ENCODE data around the gene KCTD21. TPM values are rescaled to one million over a fixed set of nuclear protein-coding genes. Genes with fewer than 3 reads are reported as not detected.

KCTD21 gene
- total and polyA plus RNA-seq, 2 of the 4 experiments (the other 2 are of a cell fraction), result 12.2 to 12.5 TPM

- peaks cover 12% of the 10 kb centered on the region for H3K9me1 ChIP-seq (ENCODE audit: insufficient read depth, low read length)
- H3K9me3 ChIP-seq (ENCODE audit: control insufficient read depth, insufficient read depth, low read length), result no peaks in the 10 kb centered on the region
- no peak overlapping the region for H2BK20ac ChIP-seq (ENCODE audit: low read depth, low read length)
- no peak overlapping the region for H3K27ac ChIP-seq (ENCODE audit: insufficient read depth, low read length)
- H3K27me3 ChIP-seq (ENCODE audit: control insufficient read depth, insufficient read depth, low read length), result no peaks in the 10 kb centered on the region
- ChIA-PET POLR2A (ENCODE audit: unreplicated experiment) (no interaction called here), CTCF (no interaction called here)
- H3K4me2 ChIP-seq (ENCODE audit: low read depth, low read length), result no peak overlapping the region
- no peak overlapping the region for H2AK5ac ChIP-seq (ENCODE audit: low read depth, low read length)
- H3K4me3 ChIP-seq (ENCODE audit: insufficient read depth, low read depth, low read length), result no peak overlapping the region
- no peak overlapping the region for H3K4ac ChIP-seq (ENCODE audit: low read depth, low read length)
- ATAC-seq (ENCODE audit: low read depth) (no peak), DNase-seq (no peak)
- H3K14ac ChIP-seq (replicated peaks; ENCODE audit: low read depth, low read length), result no peak overlapping the region
- dilution Hi-C loops (cut with HindIII; ENCODE audit: low sequenced_read_pairs, unreplicated experiment), result no loop called here
- no peak overlapping the region for H3K9ac ChIP-seq (ENCODE audit: low read depth, low read length)
- no peak overlapping the region for H4K91ac ChIP-seq (ENCODE audit: insufficient read depth, low read depth, low read length)
- H2BK15ac ChIP-seq (ENCODE audit: low read depth, low read length), result no peak overlapping the region
- intact Hi-C loops (cut with micrococcal nuclease), result no loop called here
- no peak overlapping the region for H4K8ac ChIP-seq (ENCODE audit: low read depth in 2 of 2, low read length in 2 of 2)
- no peak for TF ChIP-seq MAZ (IDR thresholded peaks at IDR 0.05; ENCODE audit: borderline replicate concordance, low read depth, low read length)
- TF ChIP-seq USF2 (IDR thresholded peaks at IDR 0.05; ENCODE audit: low read depth, low read length), result no peak
- TF ChIP-seq MAFK (IDR thresholded peaks at IDR 0.05; ENCODE audit: low read depth, low read length), result no peak
- no peak for TF ChIP-seq RFX5 (IDR thresholded peaks at IDR 0.05; ENCODE audit: low read depth, low read length)
- no peak for TF ChIP-seq RCOR1 (IDR thresholded peaks at IDR 0.05; ENCODE audit: insufficient replicate concordance, low read length)
- TF ChIP-seq CTCF (conservative IDR thresholded peaks at IDR 0.05; ENCODE audit: low read depth, low read length), result no peak
- TF ChIP-seq BHLHE40 (IDR thresholded peaks at IDR 0.05; ENCODE audit: low read depth, low read length), result no peak
- no peak for TF ChIP-seq CEBPB (IDR thresholded peaks at IDR 0.05; ENCODE audit: low read depth, low read length)
- no peak for TF ChIP-seq CHD1 (IDR thresholded peaks at IDR 0.05; ENCODE audit: low read depth, low read length)
- TF ChIP-seq RAD21 (IDR thresholded peaks at IDR 0.05; ENCODE audit: low read length), result no peak
- TF ChIP-seq SMC3 (IDR thresholded peaks at IDR 0.05; ENCODE audit: low read depth, low read length), result no peak
- no peak for TF ChIP-seq ELK1 (IDR thresholded peaks at IDR 0.05; ENCODE audit: borderline replicate concordance, low read depth, low read length)
- no peak for TF ChIP-seq MXI1 (IDR thresholded peaks at IDR 0.05; ENCODE audit: borderline replicate concordance, low read depth, low read length)
- no peak for TF ChIP-seq FOS (IDR thresholded peaks at IDR 0.05; ENCODE audit: low read depth, low read length)
- no peak for TF ChIP-seq POLR2A (IDR thresholded peaks at IDR 0.05; ENCODE audit: low read depth, low read length)
- no peak for TF ChIP-seq NFE2L2 (IDR thresholded peaks at IDR 0.05; ENCODE audit: low read depth, low read length)
- H2BK5ac ChIP-seq (ENCODE audit: low read depth, low read length, poor library complexity, severe bottlenecking), result no peak overlapping the region
- no peak overlapping the region for H2BK120ac ChIP-seq (ENCODE audit: low read depth, low read length)
- H3K18ac ChIP-seq (ENCODE audit: low read depth, low read length), result no peak overlapping the region
- no CpG with 5 or more reads among the region's 4 CpGs for WGBS, 2 experiments (ENCODE audit: extremely low coverage in 2 of 2, insufficient read length in 1 of 2)
- BruUV-seq (replicated peaks), result no TSS peak
- no peak overlapping the region for H3K56ac ChIP-seq (ENCODE audit: extremely low read depth, insufficient read depth, low read length)
- H3K23ac ChIP-seq (ENCODE audit: low read depth, low read length), result no peak overlapping the region
- peaks cover 19 to 75% of the 10 kb centered on the region in 2 experiments for H3K79me1 ChIP-seq (ENCODE audit: low read depth in 1 of 2, low read length in 2 of 2)
- H4K20me1 ChIP-seq (ENCODE audit: insufficient read depth, low read length), result peaks cover 5% of the 10 kb centered on the region
- no peak overlapping the region for H4K5ac ChIP-seq (ENCODE audit: low read depth, low read length)
- in situ Hi-C loops (cut with MboI; ENCODE audit: low sequenced_read_pairs), result no loop called here
- H2AK9ac ChIP-seq (replicated peaks; ENCODE audit: low read depth, low read length, poor library complexity), result no peak overlapping the region
- H3K4me1 ChIP-seq (ENCODE audit: control insufficient read depth, insufficient read depth, low read length), result peaks cover 3% of the 10 kb centered on the region; the same call in 1 of the 2 replicates
- H3K36me3 ChIP-seq (ENCODE audit: control insufficient read depth, insufficient read depth, low read length), result peaks cover 10% of the 10 kb centered on the region
- no peak overlapping the region for H2AFZ ChIP-seq (replicated peaks; ENCODE audit: low read length, poor library complexity)
Measured at GRCh38 chr11:78180751-78181150, 7.7 kb downstream of the KCTD21 start.
